ENCODE measurements around the gene SLC25A43. TPM values are rescaled to one million over a fixed set of nuclear protein-coding genes. Genes with fewer than 3 reads are reported as not detected.

Gene SLC25A43
- total and polyA plus RNA-seq, 9 of the 15 experiments (the other 6 are each of a cell fraction or from before 2014, with no cell fraction given): 1.3 to 8.4 (median 4.0) TPM

- peak; percentile 57 for TF ChIP-seq MTA2 (IDR thresholded peaks at IDR 0.05; ENCODE audit: low read depth)
- no peak for TF ChIP-seq HOXB6 (CRISPR knock-in tag; IDR thresholded peaks at IDR 0.05; ENCODE audit: borderline replicate concordance)
- TF ChIP-seq TEAD4 (IDR thresholded peaks at IDR 0.05; ENCODE audit: low read length): peak; percentile 78
- TF ChIP-seq TEAD4 (CRISPR knock-in tag; IDR thresholded peaks at IDR 0.05; ENCODE audit: borderline replicate concordance): no peak
- TF ChIP-seq HMBOX1 (IDR thresholded peaks at IDR 0.05): no peak
- no peak for TF ChIP-seq ZNF668 (CRISPR knock-in tag; IDR thresholded peaks at IDR 0.05)
- TF ChIP-seq ZEB2 (IDR thresholded peaks at IDR 0.05): 0 out of 2 replicates have a peak, but pooled peaks have one; percentile 22
- TF ChIP-seq HMG20B (CRISPR knock-in tag; IDR thresholded peaks at IDR 0.05): no peak
- no peak for TF ChIP-seq SMAD1 (IDR thresholded peaks at IDR 0.05; ENCODE audit: low read depth, low read length, partially characterized antibody)
- no peak for TF ChIP-seq NFE2L1 (tag; IDR thresholded peaks at IDR 0.05; ENCODE audit: borderline replicate concordance, low read depth)
- TF ChIP-seq ZNF717 (CRISPR knock-in tag; IDR thresholded peaks at IDR 0.05): no peak
- TF ChIP-seq CEBPB (tag; IDR thresholded peaks at IDR 0.05): peak; percentile 85
- no peak for TF ChIP-seq ZMIZ1 (IDR thresholded peaks at IDR 0.05; ENCODE audit: low read depth in 2 of 2, low read length in 2 of 2)
- TF ChIP-seq SLC30A9 (CRISPR knock-in tag; IDR thresholded peaks at IDR 0.05): no peak
- TF ChIP-seq JUND (IDR thresholded peaks at IDR 0.05; ENCODE audit: borderline replicate concordance, low read depth, low read length): peak; percentile 43; the same call in 1 of the 2 replicates
- no peak; the same call in 2 of the 3 replicates for TF ChIP-seq JUND (tag; IDR thresholded peaks at IDR 0.05; ENCODE audit: borderline replicate concordance, low read depth, low read length)
- no peak for TF ChIP-seq ELK1 (CRISPR knock-in tag; IDR thresholded peaks at IDR 0.05)
- TF ChIP-seq ZNF239 (CRISPR knock-in tag; IDR thresholded peaks at IDR 0.05): no peak
- no peak for TF ChIP-seq GABPB1 (CRISPR knock-in tag; IDR thresholded peaks at IDR 0.05)
- TF ChIP-seq ZNF644 (tag; IDR thresholded peaks at IDR 0.05; ENCODE audit: low read depth): 0 out of 2 replicates have a peak, but pooled peaks have one; percentile 41
- TF ChIP-seq HIVEP1 (CRISPR knock-in tag; IDR thresholded peaks at IDR 0.05): no peak
- TF ChIP-seq KDM1A (IDR thresholded peaks at IDR 0.05): peak; percentile 99
- TF ChIP-seq RBM25 (IDR thresholded peaks at IDR 0.05; ENCODE audit: low read depth, low read length, severe bottlenecking): no peak
- no peak for TF ChIP-seq MIER1 (IDR thresholded peaks at IDR 0.05; ENCODE audit: low read depth)
- TF ChIP-seq KLF16 (IDR thresholded peaks at IDR 0.05): 0 out of 2 replicates have a peak, but pooled peaks have one; percentile 45
- no peak for TF ChIP-seq ZNF121 (CRISPR knock-in tag; conservative IDR thresholded peaks at IDR 0.05)
- no peak for TF ChIP-seq TARDBP (IDR thresholded peaks at IDR 0.05)
Observed at GRCh38 chrX:119477812-119478232, 78.7 kb downstream of the SLC25A43 start (continued).
